GM21737 (cell line): ENCODE measurements around the gene IGF2.

Source experiments
- ATAC-seq: cut with Tn5 transposase; IDR thresholded peaks from one replicate; pipeline ENCODE4 v1.9.1; 2021; ENCODE audit warnings: mild to moderate bottlenecking, moderate library complexity; ENCODE audit not compliant: unreplicated experiment

The IGF2 gene

GRCh38 chr11:2093575-2094353 is 45.4 kb downstream of the IGF2 start:
- no peak for ATAC-seq

GRCh38 chr11:2092956-2093412 is 46.2 kb downstream of the IGF2 start:
- no peak for ATAC-seq

GRCh38 chr11:2092464-2092910 is 46.7 kb downstream of the IGF2 start:
- no peak for ATAC-seq

GRCh38 chr11:2091786-2092463 is 47.3 kb downstream of the IGF2 start:
- ATAC-seq: no peak

GRCh38 chr11:2091112-2091746 is 48.0 kb downstream of the IGF2 start:
- ATAC-seq: no peak

GRCh38 chr11:2090172-2091111 is 48.7 kb downstream of the IGF2 start:
- ATAC-seq: no peak

- ATAC-seq: no peak
Observed at GRCh38 chr11:2089536-2090165, 49.5 kb downstream of the IGF2 start.

- ATAC-seq: no peak
Observed at GRCh38 chr11:2088746-2089535, 50.2 kb downstream of the IGF2 start.

- no peak for ATAC-seq
Observed at GRCh38 chr11:2088284-2088683, 50.9 kb downstream of the IGF2 start.

GRCh38 chr11:2086239-2087040 is 52.7 kb downstream of the IGF2 start:
- ATAC-seq: no peak

GRCh38 chr11:2085251-2086066 is 53.7 kb downstream of the IGF2 start:
- ATAC-seq: no peak

GRCh38 chr11:2084721-2085120 is 54.5 kb downstream of the IGF2 start:
- ATAC-seq: no peak
